ENCODE data around the gene ALG5. TPM values are rescaled to one million over a fixed set of nuclear protein-coding genes. Genes with fewer than 3 reads are reported as not detected.

Gene ALG5
- total RNA-seq, 4 donors from 2014 or later: 36.6 to 45.0 (median 38.2) TPM

DNA sequence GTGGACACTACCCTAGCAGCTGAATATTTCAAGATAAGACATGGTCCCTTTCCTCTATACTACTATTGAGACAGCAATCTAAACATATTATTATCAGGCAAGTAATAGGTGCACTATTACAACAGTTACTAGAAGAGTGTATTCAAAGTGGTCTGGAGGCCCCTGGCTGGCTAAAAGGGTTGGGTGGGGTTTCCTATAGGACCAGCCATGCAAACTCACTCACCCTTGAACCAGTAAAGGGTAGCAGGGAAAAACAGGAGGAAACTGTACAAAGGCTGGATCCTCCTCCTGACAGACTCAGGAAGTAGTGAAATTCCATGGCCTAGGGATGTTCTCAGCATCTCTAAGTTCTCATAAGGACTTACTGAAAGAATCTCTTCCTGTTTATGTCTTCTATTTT, 86.8 kb downstream of the ALG5 start:
- Histone ChIP-seq H3K36me3 (peaks cover 0 to under 1% (median 0%) of the 10 kb centered on the region in 3 donors), H3K27me3 (no peaks in the 10 kb centered on the region), H3K27ac (no peak overlapping the region), H3K4me3 (no peak overlapping the region), H3K9me3 (no peaks in the 10 kb centered on the region), H3K4me1 (peaks cover 0 to 3% (median 0%) of the 10 kb centered on the region in 4 donors)
- no peak for TF ChIP-seq EP300 (IDR thresholded peaks at IDR 0.05)
- TF ChIP-seq, protein P1, sequence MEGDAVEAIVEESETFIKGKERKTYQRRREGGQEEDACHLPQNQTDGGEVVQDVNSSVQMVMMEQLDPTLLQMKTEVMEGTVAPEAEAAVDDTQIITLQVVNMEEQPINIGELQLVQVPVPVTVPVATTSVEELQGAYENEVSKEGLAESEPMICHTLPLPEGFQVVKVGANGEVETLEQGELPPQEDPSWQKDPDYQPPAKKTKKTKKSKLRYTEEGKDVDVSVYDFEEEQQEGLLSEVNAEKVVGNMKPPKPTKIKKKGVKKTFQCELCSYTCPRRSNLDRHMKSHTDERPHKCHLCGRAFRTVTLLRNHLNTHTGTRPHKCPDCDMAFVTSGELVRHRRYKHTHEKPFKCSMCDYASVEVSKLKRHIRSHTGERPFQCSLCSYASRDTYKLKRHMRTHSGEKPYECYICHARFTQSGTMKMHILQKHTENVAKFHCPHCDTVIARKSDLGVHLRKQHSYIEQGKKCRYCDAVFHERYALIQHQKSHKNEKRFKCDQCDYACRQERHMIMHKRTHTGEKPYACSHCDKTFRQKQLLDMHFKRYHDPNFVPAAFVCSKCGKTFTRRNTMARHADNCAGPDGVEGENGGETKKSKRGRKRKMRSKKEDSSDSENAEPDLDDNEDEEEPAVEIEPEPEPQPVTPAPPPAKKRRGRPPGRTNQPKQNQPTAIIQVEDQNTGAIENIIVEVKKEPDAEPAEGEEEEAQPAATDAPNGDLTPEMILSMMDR (IDR thresholded peaks at IDR 0.05): no peak
- no peak for TF ChIP-seq POLR2A (IDR thresholded peaks at IDR 0.05)
- DNase-seq (ENCODE audit: low spot score in 2 of 2): no peak

DNA sequence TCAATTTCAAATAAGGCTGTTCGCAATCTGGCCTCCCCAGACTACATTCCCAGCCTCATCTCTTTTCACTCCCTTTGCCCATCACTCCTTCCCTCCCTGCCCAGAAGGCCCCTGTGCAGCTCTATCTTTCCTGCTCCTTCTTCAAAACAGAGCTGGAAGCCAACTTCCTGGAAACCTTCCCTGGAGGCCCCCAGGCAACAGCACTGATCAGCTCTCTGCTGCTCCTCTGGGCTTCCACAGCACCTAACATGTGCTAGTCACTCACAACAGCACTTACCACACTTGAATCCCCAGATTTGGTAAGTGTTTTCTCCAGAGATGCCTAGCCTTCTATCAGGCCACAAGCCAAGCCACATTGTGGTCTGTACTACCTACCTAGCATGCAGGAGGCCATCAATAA, 88.6 kb downstream of the ALG5 start:
- DNase-seq (ENCODE audit: low spot score in 2 of 2): no peak
- H3K27ac ChIP-seq: no peak overlapping the region
- no peaks in the 10 kb centered on the region for H3K27me3 ChIP-seq
- H3K4me1 ChIP-seq: no peaks in the 10 kb centered on the region
- WGBS, 2 donors: 100% methylated on average over 1 of the region's 1 CpG
- H3K4me3 ChIP-seq: no peak overlapping the region
- peaks cover 0 to 4% (median 0%) of the 10 kb centered on the region in 3 donors for H3K36me3 ChIP-seq
- TF ChIP-seq POLR2A (IDR thresholded peaks at IDR 0.05): no peak
- no peaks in the 10 kb centered on the region for H3K9me3 ChIP-seq

DNA sequence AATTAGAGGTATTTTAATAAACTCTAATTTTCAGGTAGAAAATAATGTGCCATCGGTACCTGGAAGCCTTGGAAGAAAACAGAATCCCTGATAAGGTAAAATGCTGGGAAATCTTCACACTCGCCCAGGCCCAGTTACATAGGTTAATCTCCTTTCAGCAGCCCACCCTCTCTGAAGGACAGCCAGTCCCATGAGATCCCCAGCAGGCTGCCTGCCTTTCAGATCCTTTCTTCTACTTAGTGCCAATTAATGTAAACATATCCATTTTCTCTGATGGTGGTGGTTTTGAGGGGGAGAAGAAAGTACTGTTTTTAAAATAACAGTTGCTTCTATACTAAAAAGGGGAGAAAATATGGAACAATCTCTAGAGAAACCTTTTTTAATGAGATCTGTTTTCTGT, 91.3 kb downstream of the ALG5 start:
- WGBS, 2 donors: 90 to 93% methylated on average over 2 of the region's 2 CpGs
- Histone ChIP-seq H3K27ac (no peak overlapping the region), H3K9me3 (no peaks in the 10 kb centered on the region), H3K36me3 (peaks cover 0 to 4% (median 0%) of the 10 kb centered on the region in 3 donors), H3K27me3 (no peaks in the 10 kb centered on the region), H3K4me1 (no peaks in the 10 kb centered on the region), H3K4me3 (no peak overlapping the region)
- DNase-seq (ENCODE audit: low spot score in 2 of 2): no peak
- no peak for TF ChIP-seq EP300 (IDR thresholded peaks at IDR 0.05)
- TF ChIP-seq, protein P1 (IDR thresholded peaks at IDR 0.05): no peak
- TF ChIP-seq POLR2A (IDR thresholded peaks at IDR 0.05): no peak

DNA sequence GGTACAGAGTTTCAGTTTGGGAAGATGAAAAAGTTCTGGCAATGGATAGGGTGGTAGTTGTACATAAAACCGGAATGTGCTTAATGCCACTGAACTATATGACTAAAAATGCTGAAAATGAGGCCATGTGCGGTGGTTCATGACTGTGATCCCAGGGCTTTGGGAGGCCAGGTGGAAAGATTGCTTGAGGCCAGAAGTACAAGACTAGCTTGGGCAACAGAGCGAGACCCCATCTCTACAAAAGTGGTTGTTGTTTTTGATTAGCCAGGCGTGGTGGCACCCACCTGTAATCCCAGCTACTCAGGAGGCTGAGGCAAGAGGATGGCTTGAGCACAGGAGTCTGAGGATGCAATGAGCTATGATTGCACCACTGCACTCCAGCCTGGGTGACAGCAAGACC, 91.9 kb downstream of the ALG5 start:
- WGBS, 2 donors: 95 to 98% methylated on average over 4 of the region's 4 CpGs
- TF ChIP-seq, protein P1 (IDR thresholded peaks at IDR 0.05): no peak
- no peak for TF ChIP-seq EP300 (IDR thresholded peaks at IDR 0.05)
- H3K27me3 ChIP-seq: no peaks in the 10 kb centered on the region

DNA sequence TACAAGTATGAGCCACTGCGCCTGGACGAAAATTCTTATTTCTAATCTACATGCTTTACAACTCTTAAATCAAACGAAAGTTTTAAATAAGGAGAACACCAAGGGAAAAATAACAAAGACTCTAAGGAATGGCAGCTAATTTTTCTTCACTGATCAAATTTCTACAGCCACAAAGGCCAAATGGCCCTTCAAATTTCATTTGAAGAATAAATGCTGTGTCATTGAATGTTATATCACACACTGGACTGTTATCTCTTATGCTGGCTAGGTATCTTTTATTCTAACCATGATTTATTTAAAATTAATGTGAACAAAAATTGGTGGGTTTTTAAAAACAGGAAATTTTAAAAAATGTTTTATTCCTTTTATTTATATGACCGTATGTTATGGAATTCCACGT, 93.2 kb downstream of the ALG5 start:
- no peak overlapping the region for H3K4me3 ChIP-seq
- no peak for DNase-seq (ENCODE audit: low spot score in 2 of 2)
- H3K36me3 ChIP-seq: peaks cover 0 to 4% (median 0%) of the 10 kb centered on the region in 3 donors
- no peaks in the 10 kb centered on the region for H3K4me1 ChIP-seq
- TF ChIP-seq, protein P1 (IDR thresholded peaks at IDR 0.05): no peak
- TF ChIP-seq POLR2A (IDR thresholded peaks at IDR 0.05): no peak
- TF ChIP-seq EP300 (IDR thresholded peaks at IDR 0.05): no peak
- H3K9me3 ChIP-seq: no peaks in the 10 kb centered on the region
- H3K27me3 ChIP-seq: no peaks in the 10 kb centered on the region
- 92% methylated on average over 5 of the region's 5 CpGs for WGBS, 2 donors
- no peak overlapping the region for H3K27ac ChIP-seq

More for the DNA sequence above, 91.9 kb downstream of the ALG5 start:
- peaks cover 0 to 4% (median 0%) of the 10 kb centered on the region in 3 donors for H3K36me3 ChIP-seq
- H3K4me1 ChIP-seq: no peaks in the 10 kb centered on the region
- H3K4me3 ChIP-seq: no peak overlapping the region
- DNase-seq (ENCODE audit: low spot score in 2 of 2): no peak
- no peaks in the 10 kb centered on the region for H3K9me3 ChIP-seq
- H3K27ac ChIP-seq: no peak overlapping the region
